Hematopoietic multipotent progenitor cell (in vitro differentiated cells): ENCODE results near the gene HRC. TPM values are rescaled to one million over a fixed set of nuclear protein-coding genes. Genes with fewer than 3 reads are reported as not detected.
"Not testable (repeated sequence)": the region's sequence is repeated elsewhere in the genome, so short reads cannot be mapped to it uniquely, and the experiment has no call there.

Experiments used
- DNase-seq, 3 donors: peaks; one replicate each; pipeline ENCODE4 v3.0.0-alpha.2; 2011 to 2015; ENCODE audit warnings: low read depth in 2 of 3, low spot score in 2 of 3
- total RNA-seq: library from RNA; depleted of rRNA; stranded (reverse); fragments of >200 nt; gene quantifications from one replicate; pipeline ENCODE4 v1.2.3, GENCODE V29; 2012

Gene HRC
- total RNA-seq, 1 donor, result not detected

DNA sequence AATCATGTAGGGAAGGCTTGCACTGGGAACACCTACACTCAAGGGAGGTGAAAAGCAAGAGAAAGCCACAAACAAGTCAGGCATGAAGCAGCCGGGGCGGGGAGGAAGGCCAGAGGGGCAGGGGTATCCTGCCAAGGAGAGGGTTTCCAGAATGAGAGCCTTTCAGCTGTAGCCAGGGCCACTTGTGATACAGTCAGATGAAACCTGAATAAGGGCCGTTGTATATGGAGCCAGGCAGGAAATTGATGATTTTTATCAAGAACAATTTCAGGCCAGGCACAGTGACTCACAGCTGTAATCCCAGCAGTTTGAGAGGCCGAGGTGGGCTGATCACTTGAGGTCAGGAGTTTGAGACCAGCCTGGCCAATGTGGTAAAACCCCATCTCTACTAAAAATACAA is 6.8 kb upstream of the HRC start:
- no peak for DNase-seq

DNA sequence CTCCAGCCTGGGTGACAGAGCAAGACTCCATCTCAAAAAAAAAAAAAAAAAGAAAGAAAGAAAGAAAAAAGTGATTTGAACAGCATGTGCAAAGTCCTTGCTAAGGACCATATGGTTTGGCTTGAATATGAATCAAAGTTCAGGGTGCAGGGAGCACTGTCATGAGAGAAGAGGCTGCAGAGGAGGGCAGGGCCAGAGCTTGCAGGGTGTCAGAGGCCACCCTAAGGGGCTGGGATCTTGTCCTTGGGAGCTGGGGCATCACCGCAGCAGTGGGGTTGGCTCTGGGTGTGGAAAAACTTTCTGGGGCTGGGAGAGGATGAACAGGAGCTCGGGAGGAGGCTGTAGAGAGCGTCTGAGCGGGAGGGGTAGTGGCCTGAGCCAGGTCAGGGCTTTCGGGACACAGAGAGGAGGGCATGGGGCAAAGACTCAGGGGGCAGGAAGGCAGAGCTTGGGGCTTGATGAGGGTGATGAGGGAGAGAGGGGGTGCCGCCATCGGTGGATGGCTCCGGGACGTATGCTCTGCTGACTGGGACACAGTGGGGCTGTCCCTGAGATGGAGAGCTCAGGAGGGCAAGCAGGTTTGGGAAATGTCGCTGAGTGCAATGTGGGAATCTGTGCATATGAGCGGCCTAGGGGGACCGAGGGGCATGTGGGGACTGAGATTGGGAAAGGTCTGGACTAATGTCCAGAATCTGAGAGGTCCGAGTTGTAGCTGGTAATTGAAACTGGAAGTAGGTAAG is 5.4 kb upstream of the HRC start:
- DNase-seq, result no peak

DNA sequence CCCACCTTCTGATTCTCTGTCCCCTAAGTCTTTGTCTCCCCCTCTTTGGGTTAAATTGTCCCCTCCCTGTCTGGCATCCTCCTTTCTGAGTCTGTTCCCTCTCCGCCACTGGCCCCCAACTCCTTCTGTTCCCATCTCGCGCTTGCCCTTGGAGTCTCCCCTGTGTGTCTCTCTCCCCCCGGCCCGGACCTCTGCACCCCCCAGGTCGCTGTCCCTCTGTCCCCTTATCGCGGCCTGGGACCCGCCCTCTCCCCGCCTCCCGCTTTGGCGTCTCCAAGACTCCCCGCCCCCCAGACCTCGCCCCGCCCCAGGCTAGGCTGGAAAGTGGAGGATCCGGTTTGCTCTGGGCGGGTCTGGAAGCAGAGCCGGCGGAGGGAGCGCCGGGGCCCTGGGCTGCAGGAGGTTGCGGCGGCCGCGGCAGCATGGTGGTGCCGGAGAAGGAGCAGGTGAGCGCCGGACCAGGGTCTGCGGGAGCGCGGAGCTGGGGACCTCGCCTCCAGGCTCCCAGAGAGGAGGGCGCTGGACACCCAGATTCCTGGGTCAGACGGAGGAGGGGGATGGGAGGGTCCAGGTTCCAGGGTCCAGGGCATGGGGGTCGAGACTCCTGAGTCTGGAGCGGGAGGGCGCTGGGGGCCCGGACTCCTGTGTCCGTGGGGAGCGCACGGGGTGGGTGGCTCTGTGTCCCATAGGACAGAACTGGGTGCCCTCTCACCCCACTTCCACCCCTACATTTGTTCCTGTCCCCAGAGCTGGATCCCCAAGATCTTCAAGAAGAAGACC is 2.4 kb upstream of the HRC start, which contains the start of gene TRPM4:
TSS of gene TRPM4 (plus strand) at position 348 of the 780 bp plus-strand sequence. CDS start at position 423, 75 bp downstream.
- DNase-seq, result peak in 1 of 3 donors; percentile 65

GRCh38 chr19:49155820-49156346 is 687 bp upstream of the HRC start:
- no peak for DNase-seq

GRCh38 chr19:49154279-49154678 is 917 bp downstream of the HRC start:
- DNase-seq, result no peak

DNA sequence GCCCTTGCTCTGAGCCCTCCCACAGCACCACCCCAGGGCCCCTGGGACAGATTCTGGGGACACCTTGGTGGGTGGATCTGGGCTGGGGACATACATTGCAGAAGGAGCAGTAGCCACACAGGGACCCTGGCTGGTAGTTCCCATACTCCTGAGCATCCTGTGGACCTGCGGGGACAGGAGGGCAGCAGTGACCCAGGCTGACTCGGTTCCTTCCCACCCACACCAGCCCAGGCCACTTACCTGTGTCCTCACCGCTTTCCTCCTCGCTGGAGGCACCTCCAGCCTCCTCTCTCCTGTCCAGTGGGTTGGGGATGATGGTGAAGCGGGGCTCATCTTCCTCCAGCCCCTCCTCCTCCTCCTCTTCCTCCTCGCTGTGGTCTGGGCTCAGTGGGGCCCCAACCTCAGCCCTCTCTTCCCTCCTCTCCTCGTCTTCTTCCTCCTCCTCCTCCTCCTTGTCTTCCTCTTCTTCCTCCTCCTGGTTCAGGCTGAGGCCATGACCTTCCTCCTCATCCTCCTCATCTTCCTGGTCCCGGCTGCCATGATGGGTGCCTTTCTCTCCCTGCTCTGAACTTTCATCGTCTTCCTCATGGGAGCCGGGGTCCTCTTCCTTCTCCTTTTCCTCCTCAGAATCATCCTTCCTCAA is 1.9 kb downstream of the HRC start:
- DNase-seq, result no peak

GRCh38 chr19:49152119-49152550 is 3.1 kb downstream of the HRC start:
- no peak for DNase-seq

- DNase-seq, result peak in 2 of 3 donors; percentile 54 to 65
Measured at GRCh38 chr19:49151267-49152118, 3.7 kb downstream of the HRC start.

GRCh38 chr19:49150944-49151243 is 4.3 kb downstream of the HRC start:
- no peak for DNase-seq

DNA sequence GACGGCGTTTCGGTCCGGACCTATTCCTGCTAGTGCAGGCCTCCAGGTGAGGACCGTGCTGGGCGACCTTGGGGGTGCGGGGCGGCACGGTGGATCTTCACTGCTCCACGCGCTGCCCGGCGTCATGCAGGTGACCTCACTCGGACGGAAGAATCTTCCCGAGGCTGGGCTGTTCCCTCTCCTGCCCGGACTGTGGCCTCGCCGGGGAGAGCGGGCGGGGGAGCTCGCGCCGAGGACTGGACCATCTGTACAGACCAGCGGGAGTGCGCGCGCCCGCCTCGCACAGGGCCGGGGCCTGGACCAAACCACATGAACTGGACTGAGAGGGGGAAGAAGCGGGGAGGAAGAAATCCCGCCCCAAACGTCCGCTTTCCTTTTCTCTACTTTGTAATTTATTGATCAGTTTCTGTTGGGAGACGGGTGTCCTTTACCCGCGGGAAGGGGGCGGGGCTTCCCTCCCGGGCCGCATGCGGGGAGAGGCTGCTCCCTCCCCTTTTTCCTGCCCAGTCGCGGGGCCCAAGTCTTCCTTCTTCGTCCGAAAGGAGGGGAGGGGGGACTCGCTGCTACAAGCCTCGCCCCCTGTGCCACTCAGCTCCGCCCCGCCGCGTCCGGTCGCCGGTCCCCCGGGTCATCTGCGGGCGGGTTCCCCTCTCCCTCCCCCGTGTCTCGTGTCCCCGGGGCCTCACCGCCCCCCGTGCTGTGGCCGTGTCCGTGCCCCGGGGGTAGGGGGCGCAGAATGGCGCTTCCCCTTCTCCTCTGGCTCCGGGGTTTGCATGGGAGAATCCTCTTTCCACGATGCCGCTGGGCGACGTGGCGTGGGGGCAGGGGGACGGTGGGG is 4.9 kb downstream of the HRC start:
- DNase-seq, result peak in 2 of 3 donors; percentile 71 to 72

DNA sequence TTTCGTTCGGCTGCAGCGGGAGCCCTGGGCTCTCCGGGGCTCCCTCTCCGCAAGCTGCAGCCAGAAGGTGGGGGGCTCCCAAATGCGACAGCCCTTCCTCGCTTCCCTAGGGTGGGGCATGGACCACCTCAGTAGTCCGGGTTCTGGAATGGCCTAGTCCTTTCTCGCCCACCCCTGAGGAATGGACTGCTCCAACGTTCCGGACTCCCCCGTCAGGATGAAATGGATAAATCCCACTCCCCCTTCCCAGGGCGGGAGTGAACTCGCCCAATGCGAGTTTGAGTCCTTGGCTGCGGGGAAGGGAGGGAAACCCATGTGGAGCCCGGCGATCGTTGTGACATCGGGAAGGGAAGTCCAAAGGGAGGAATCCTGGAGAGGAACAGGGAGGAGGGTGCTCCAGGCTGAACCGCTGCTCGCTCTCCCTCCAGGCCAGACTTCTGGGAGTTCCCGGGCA is 5.5 kb downstream of the HRC start:
- peak in 1 of 3 donors; percentile 84 for DNase-seq

DNA sequence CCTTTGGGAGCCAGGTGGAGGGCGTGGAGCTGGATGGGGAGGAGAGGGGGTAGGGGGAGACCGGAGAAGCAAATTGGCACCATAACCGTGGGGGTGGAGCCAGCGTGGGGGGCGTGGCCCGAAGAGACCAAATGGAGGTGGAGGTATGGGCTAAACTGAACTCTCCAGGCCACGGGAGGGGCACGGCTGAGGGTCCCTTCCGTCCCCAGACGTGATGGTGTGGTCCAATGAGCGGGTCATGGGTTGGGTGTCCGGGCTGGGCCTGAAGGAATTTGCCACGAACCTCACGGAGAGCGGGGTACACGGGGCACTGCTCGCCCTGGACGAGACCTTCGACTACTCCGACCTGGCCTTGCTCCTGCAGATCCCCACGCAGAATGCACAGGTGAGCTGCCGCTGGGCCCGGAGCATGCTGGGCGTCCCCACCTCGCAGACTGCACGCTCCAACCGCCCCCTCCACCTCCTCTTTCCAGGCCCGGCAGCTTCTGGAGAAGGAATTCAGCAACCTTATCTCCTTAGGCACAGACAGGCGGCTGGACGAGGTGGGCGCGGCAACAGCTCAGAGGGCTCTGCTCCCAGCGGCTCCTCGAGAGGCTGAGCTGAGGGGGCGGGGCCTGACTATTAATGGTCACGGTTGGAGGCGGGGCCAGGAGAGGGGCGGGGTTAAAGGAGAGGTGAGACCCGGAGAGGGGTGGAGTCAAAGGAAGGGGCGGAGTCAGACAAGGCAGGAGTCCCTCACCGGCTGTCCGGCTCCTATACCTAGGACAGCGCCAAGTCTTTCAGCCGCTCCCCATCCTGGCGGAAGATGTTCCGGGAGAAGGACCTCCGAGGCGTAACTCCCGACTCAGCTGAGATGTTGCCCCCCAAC is 6.2 kb downstream of the HRC start:
- DNase-seq, result peak; percentile 47 to 97 (median 91)

- DNase-seq, result no peak
Measured at GRCh38 chr19:49148044-49148682, 7.0 kb downstream of the HRC start.

DNA sequence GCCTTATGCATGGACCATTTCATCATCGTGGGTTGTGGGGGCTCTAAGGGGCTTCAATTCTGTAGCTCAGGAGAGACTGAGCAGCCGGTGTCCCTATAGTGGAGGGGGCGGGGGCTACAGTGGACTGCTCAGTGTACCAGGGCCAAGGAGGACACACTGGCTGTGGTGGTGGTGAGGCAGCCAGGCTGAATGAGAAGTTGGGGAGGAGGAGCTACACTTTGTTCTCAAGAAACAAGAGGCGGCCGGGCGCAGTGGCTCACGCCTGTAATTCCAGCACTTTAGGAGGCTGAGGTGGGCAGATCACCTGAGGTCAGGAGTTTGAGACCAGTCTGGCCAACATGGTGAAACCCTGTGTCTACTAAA is 8.8 kb downstream of the HRC start:
- not testable (repeated sequence) for DNase-seq

- DNase-seq, result peak; percentile 65 to 94 (median 90)
Measured at GRCh38 chr19:49145573-49146407, 9.4 kb downstream of the HRC start.

DNA sequence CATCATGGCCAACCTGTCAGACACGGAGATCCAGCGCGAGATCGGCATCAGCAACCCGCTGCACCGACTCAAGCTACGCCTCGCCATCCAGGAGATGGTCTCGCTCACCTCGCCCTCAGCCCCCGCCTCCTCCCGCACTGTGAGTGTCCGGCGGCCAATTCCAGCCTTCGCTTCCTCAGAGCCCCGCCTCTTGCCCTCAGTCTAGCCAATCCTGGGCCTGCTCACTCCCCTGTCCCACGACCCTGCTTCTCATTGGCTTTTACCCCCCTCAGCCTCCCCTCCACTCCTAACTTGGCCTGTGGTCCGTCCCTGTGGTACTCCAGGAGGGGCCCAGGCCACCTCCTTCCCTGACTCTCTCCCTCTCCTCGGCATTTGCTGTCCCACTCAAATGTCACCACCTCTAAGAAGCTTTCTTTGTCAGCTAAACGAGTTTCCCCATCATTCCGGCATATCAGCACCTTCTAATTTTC is 12.3 kb downstream of the HRC start:
- DNase-seq, result peak in 2 of 3 donors; percentile 84 to 89

- DNase-seq, result no peak
Measured at GRCh38 chr19:49141352-49141751, 13.8 kb downstream of the HRC start.
